GM12801 (cell line): Measurements from ENCODE around the gene KCND2.

ENCODE experiments used
- CTCF ChIP-seq: IDR thresholded peaks from one replicate; pipeline ENCODE4 v1.5.1; 2011; ENCODE audit warnings: control low read depth; ENCODE audit not compliant: insufficient read length; ENCODE audit errors: extremely low read depth

KCND2 gene

GRCh38 chr7:120732256-120732655 lies 459.3 kb downstream of the KCND2 start:
- no peak for TF ChIP-seq CTCF

- no peak for TF ChIP-seq CTCF
Observed at GRCh38 chr7:120733143-120733542, 460.2 kb downstream of the KCND2 start.

- no peak for TF ChIP-seq CTCF
Observed at GRCh38 chr7:120733835-120734234, 460.9 kb downstream of the KCND2 start.

- no peak for TF ChIP-seq CTCF
Observed at GRCh38 chr7:120735791-120736190, 462.8 kb downstream of the KCND2 start.

GRCh38 chr7:120738816-120739215 lies 465.8 kb downstream of the KCND2 start:
- no peak for TF ChIP-seq CTCF

GRCh38 chr7:120740348-120740747 lies 467.4 kb downstream of the KCND2 start:
- TF ChIP-seq CTCF, result no peak

- TF ChIP-seq CTCF, result no peak
Observed at GRCh38 chr7:120741371-120742042, 468.5 kb downstream of the KCND2 start.
